Adipose tissue (tissue), 3 donors: ENCODE results near the gene ANKRD24. TPM values are rescaled to one million over a fixed set of nuclear protein-coding genes. Genes with fewer than 3 reads are reported as not detected.
A peak's percentile ranks its signal among the peaks of the same experiment; 100 is the strongest.
"Not testable (repeated sequence)": the region's sequence is repeated elsewhere in the genome, so short reads cannot be mapped to it uniquely, and the experiment has no call there.

ENCODE experiments used
- H3K27ac ChIP-seq: one replicate; pipeline ENCODE4 v1.5.1; 2013; ENCODE audit warnings: low read depth, low read length
- WGBS, 3 donors: extraction: QIAGEN DNeasy Blood & Tissue Kit; methylation state at CpG; one replicate each; pipeline ENCODE4 v1.1.7; 2013; 5-methylcytosine and 5-hydroxymethylcytosine counted together
- polyA plus RNA-seq, 3 donors: library from polyadenylated mRNA; stranded (reverse); fragments of 200-250 nt; gene quantifications; one replicate each; pipeline ENCODE4 v1.2.3, GENCODE V29; 2013
- donor health status: healthy with polysubstance abuse.
- donor health status: Bipolar disorder and iron deficiency.
- donor health status: healthy.

The ANKRD24 gene
- 1 to 10 TPM; 1.5 to 2.2 (median 1.6) TPM for polyA plus RNA-seq

DNA sequence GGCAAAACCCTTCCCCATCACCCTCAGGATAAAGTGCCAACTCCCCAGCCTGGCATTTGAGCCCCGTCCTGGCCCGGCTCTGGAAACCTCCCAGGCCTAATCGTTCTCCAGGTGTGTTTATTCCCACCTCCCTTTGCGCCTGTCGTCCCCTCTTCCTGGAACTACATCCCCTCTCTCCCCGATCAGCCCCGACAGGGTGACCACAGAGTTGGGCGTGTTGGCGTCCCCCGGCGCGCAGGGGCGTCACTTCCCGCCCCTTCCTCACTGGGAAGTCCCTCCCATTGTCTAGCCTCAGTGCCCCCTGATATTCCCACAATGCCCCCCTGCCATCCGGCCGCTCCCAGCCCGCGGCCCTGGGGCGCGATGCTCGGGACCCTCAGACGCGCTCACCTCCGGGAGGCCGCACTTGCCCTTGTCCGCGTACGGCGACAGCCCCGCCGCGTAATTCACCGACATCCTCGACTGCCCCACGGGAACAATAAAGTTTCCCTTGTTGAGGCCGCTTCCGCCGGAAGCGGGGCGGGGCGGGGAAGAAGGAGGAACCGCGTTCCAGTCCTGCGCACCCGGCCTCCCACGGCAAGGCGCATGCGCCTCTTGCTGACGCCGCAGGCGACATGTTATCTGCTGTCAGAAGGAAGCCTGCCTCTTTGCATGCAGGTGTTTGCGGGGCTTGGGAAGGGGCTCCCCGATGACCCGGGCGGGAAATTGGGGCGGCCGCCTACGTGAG is at the start of gene ANKRD24, which contains the start of gene SIRT6:
Gene ANKRD24 (plus strand): TSS at position 606 of the 727 bp plus-strand sequence. CDS start 3,737 bp downstream, outside the sequence.
Gene SIRT6 (minus strand): TSS at position 480 of the 727 bp plus-strand sequence. CDS start 24 bp downstream, at position 456.
- 0 to 1% (median 0%) methylated on average over 46 to 58 of the region's 58 CpGs for WGBS, 3 donors
- H3K27ac ChIP-seq: peak within 1 kb of the TSS; percentile 63

DNA sequence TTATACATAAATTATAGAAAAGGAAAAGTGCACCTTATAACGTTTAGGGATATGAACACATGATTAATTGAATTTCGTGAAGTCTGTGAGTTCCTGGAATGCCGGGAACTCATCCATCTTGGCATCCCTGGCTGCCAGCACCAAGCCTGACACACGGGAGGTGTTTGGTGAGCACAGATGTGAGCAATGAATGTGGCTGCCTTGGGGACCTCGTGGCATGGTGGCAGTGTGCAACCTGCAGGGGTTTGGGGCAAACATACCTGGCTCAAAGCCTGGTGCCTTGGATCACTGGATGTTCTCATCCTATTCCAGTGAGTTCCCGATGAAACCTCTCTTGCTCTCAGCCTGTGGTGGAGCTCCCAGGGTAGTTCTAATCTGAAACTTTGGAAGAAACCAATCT is 48.1 kb upstream of the ANKRD24 start:
- WGBS, 3 donors: 22 to 38% (median 28%) methylated on average over 6 of the region's 6 CpGs
- H3K27ac ChIP-seq: no peak overlapping the region

DNA sequence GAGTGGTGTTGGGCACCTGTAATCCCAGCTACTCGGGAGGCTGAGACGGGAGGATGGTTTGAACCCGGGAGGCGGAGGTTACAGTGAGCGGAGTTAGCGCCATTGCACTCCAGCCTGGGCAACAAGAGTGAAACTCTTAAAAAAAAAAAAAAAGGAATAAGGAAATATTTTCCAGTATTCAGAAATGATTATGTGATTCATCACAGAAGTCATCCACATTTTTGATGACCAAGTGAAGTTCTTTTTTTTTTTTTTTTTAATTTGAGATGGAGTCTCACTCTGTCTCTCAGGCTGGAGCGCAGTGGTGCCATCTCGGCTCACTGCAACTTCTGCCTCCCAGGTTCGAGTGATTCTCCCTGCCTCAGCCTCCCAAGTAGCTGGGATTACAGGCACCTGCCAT is 47.1 kb upstream of the ANKRD24 start:
- 90 to 93% (median 92%) methylated on average over 9 of the region's 9 CpGs for WGBS, 3 donors
- not testable (repeated sequence) for H3K27ac ChIP-seq

DNA sequence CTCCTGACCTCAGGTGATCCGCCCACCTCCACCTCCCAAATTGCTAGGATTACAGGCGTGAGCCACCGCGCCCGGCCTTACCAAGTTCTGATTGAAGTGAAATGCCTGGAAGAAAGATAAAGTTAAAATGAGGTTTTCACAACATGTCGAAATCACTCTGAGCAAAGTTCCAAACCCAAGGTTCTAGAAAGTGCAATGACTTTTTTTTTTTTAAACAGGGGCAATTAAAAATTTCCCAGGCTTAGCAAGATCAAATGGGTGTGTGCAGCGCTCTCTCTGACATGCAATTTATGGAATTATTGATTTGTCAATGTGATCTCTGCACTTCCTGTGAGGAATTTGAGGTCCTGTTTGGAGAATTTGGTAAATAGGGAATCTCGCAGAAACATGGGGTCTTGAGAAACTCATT is 45.8 kb upstream of the ANKRD24 start:
- WGBS, 3 donors: 86 to 89% (median 86%) methylated on average over 8 of the region's 8 CpGs
- no peak overlapping the region for H3K27ac ChIP-seq

DNA sequence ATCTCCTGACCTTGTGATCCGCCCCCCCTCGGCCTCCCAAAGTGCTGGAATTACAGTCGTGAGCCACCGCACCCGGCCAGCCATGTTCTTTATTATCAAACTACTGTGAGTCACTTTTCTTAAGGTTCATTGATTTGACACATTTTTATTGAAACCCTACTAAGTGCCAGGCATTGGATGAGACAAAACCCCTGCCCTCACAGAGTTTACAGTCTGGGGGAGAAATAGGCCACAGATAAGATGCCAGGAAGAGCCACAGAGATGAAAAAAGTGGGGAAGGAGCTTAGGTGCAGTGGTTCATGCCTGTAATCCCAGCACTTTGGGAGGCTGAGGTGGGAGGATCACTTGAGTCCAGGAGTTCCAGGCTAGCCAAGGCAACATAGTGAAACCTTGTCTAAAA is 44.0 kb upstream of the ANKRD24 start:
- WGBS, 3 donors: 71 to 88% (median 84%) methylated on average over 5 of the region's 5 CpGs
- no peak overlapping the region for H3K27ac ChIP-seq

DNA sequence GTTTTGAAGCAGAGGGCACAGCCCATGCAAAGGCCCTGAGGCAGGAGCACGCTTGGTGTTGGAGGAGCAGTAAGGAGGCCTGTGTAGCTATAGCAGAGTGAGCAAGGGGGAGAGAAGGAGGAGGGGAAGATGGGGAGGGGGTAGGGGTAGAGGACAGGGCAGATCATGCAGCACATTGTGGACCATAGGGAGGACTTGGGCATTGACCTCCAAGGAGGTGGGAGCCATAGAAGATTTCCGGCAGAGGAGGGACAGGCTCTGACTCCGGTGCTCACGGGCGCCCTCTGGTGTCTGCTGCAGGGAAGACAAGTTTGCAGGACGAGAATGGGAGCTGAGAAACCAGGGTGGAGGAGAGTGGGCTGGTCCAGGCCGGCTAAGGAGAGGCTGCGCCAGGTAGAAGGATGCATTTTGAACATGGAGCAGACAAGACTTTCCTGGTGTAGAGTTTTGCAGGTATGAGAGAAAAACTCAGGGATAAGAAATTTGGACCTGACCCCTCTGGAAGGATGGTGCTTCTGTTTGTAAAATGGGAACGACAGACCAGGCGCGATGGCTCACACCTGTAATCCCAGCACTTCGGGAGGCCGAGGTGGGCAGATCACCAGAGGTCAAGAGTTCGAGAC is 42.8 kb upstream of the ANKRD24 start:
- H3K27ac ChIP-seq: no peak overlapping the region
- 31 to 32% (median 32%) methylated on average over 14 of the region's 14 CpGs for WGBS, 3 donors

DNA sequence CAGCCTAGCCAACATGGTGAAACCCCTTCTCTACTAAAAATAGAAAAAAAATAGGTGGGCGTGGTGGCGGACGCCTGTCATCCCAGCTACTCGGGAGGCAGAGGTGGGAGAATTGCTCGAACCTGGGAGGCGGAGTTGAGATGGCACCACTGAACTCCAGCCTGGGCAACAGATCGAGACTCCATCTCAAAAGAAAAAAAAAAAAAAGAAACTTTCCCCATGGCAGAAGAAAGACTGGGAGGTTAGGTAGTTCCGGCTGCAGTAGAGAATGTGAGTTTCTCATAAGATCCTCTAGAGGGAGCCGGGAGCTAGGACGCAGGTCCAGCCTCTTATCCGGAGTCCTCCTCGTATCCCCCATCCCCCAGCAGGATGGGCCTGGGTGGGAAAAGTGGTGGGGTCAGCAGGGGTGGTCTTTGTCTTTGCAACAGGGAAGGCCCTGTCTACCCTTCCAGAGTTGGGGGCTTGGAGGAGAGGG is 42.2 kb upstream of the ANKRD24 start:
- 20 to 23% (median 21%) methylated on average over 12 of the region's 12 CpGs for WGBS, 3 donors
- no peak overlapping the region for H3K27ac ChIP-seq

DNA sequence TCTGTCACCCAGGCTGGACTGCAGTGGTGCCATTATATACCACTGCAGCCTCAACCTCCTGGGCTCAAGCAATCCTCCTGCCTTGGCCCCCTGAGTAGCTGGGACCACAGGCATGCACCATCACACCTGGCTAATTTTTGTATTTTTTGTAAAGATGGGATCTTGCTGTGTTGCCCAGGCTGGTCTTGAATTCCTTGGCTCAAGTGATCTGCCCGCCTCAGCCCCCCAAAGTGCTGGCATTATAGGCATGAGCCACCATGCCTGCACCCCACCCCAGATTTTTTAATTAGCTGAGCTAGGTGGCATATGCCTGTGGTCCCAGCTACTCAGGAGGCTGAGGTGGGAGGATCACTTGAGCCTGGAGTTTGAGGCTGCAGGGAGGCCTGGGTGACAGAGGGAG is 39.6 kb upstream of the ANKRD24 start:
- H3K27ac ChIP-seq: not testable (repeated sequence)
- WGBS, 3 donors: 88 to 100% (median 95%) methylated on average over 1 of the region's 1 CpG

DNA sequence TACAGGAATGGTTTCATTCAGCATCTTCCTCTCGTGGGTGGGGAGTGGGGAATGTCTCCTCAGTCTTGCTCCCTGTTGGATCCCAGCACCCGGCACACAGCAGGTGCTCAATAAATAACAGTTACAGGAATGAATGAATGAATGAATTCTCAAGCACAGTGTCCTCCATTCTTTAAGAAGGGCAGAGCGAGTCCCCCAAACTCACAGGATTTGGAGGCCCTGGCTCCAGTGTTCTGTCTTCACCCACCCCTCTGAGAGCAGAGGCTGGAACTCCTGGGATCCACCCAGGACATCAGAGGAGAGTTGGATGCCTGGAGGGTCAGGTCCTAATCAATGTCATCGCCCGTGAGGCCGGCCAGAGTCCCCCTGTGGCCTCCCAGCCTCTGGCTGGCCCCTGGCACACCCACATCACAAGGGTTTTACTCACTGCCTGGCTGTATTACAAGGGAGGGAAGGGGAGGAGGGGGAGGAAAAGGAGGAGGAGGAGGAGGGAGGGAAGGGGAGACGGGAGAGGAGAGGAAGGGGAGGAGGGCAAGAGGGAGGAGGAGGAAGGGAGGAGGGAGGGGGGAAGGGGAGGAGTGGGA is 37.7 kb upstream of the ANKRD24 start:
- H3K27ac ChIP-seq: no peak overlapping the region
- WGBS, 3 donors: 32 to 42% (median 40%) methylated on average over 7 of the region's 7 CpGs

DNA sequence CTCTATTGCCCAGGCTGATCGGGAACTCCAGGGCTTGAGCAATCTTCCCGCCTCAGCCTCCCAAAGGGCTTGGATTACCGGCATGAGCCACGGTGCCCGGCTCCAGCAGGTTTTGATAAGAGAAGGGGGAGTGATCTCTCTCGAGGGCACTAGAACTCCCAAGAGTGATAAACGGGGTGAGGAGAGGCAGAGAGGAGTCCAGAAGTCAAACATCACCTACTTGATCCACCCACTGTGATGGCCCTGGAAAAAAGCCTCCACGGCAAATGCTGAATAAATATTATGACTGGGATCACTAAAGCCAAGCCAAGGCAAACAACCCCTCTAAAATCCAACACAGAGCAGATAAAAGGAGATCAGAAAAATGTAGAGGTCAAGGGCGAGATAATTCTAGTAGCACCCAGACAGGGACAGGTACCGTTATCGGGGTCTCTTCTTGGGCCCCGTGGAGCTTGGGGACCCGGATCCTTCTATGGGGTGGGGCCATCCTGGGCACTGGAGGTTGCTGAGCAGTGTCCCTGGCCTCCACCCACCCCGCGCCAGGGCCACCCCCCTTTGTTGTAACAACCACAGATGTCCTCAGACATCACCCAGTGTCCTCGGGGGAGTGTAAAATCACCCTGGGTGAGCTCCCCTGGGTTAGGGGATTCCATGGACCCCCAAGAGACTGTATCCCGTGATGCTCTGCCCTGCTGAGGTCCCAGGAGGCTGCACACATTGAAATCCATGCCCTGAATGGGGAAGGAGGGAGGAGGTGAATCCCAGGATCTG is 32.8 kb upstream of the ANKRD24 start:
- 20 to 59% (median 58%) methylated on average over 17 of the region's 17 CpGs for WGBS, 3 donors
- H3K27ac ChIP-seq: no peak overlapping the region

DNA sequence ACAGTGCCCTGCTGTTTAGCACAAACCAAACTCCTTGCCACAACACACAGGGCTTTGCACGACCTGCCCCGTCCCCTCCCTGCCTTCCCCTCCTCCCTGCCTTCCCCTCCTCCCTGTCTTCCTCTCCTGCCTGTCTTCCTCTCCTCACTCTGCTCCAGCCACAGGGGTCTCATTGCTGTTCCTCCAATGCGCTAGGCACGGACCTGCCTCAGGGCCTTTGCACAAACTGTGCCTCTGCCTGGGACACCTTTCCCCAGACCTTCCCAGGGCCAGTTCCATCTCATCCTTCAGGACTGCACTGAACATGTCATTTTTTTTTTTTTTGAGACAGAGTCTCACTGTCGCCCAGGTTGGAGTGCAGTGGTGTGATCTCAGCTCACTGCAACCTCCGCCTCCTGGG is 30.9 kb upstream of the ANKRD24 start:
- H3K27ac ChIP-seq: no peak overlapping the region
- 68 to 90% (median 78%) methylated on average over 6 of the region's 6 CpGs for WGBS, 3 donors

DNA sequence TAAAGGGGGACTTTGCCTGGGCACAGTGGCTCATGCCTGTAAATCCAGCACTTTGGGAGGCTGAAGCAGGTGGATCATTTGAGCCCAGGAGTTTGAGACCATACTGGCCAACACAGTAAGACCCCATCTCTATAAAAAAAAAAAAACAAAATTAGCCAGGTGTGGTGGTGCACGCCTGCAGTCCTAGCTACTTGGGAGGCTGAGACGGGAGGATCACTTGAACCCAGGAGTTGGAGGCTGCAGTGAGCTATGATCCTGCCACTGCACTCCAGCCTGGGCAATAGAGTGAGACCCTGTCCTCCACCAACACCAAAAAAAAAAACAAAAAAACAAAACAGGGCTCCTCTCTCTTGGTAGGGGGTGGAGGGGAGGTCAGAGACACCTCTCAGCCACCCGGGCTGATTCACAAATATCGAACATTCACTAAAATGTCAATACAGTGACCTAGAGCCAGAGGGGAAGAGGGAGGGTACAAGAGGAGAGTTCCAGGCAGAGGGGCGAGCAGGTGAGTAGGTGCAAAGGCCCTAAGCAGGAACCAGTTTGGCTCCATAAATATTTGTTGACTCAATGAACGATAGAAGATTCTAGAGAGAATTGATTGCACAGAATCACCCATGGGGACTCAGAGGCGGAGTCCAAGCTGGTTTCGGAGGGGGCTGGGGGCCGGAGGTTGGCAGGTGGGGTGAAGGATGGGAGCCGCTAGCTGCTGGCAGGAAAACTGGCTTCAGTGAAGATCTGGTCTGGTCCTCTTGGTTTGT is 30.1 kb upstream of the ANKRD24 start:
- WGBS, 3 donors: 71 to 81% (median 80%) methylated on average over 10 of the region's 10 CpGs
- H3K27ac ChIP-seq: no peak overlapping the region

DNA sequence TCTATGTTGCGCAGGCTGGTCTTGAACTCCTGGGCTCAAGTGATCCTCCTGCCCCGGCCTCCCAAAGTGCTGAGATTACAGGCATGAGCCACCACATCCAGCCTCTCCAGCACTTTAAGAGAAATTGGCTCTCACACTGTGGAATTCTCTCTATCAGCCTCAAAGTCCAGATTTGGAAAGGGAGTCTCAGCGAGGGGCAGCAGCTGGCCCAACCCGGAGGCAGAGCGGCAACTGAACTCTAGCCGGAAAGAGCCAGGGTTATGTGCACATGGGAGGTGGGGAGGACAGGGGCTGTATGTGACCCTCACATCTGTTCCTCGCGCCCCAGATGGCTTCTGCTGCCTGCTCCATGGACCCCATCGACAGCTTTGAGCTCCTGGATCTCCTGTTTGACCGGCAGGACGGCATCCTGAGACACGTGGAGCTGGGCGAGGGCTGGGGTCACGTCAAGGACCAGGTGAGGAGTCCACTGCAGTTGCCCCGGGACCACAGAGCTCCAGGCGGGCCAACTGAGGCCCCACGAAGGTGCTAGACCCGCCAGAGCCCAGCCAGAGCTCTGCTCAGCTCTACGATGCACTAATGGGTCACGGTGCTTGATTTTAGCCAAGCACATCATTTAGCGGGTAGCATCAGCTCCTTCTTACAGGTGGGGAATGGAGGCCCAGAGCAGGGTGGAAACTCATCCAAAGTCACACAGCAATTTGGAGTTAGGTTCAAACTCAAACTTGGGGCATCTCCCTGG is 27.7 kb upstream of the ANKRD24 start:
- WGBS, 3 donors: 77 to 80% (median 79%) methylated on average over 21 of the region's 21 CpGs
- H3K27ac ChIP-seq: no peak overlapping the region

DNA sequence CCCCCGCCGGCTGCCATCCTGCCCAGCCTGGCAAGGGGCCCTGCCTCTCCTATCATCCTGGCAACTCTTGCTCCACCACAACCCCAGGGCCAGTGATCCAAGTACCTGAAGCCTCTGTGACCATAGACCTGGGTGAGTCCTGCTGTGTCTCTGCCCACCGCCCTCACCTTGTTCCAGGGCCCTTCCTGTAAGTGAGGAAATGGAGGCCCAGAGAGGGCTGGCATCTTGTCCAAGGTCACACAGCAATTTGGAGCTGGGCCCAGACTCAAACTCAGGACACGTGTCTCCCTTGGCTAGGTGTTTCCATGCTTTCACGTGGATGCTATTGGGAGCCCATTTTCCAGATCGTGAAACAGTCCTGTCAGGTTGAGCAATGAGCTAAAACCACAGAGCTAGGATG is 25.3 kb upstream of the ANKRD24 start:
- 43 to 70% (median 68%) methylated on average over 6 of the region's 6 CpGs for WGBS, 3 donors
- H3K27ac ChIP-seq: no peak overlapping the region

DNA sequence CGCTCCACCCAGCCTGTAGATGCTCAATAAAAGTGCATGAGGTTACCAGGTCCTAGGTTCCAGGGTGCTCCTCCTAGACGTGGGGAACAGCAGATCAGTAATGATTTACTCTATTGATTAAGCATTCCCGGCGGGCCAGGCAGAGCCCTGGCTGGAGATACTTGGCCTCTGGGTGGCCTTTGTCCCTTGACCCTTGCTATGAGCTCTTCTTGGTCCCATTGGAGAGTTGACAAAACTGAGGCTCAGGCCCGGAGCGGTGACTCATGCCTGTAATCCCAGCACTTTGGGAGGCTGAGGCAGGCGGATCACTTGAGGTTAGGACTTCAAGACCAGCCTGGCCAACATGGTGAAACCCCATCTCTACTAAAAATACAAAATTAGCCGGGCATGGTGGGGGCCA is 24.5 kb upstream of the ANKRD24 start:
- WGBS, 3 donors: 60 to 74% (median 71%) methylated on average over 8 of the region's 8 CpGs
- not testable (repeated sequence) for H3K27ac ChIP-seq

DNA sequence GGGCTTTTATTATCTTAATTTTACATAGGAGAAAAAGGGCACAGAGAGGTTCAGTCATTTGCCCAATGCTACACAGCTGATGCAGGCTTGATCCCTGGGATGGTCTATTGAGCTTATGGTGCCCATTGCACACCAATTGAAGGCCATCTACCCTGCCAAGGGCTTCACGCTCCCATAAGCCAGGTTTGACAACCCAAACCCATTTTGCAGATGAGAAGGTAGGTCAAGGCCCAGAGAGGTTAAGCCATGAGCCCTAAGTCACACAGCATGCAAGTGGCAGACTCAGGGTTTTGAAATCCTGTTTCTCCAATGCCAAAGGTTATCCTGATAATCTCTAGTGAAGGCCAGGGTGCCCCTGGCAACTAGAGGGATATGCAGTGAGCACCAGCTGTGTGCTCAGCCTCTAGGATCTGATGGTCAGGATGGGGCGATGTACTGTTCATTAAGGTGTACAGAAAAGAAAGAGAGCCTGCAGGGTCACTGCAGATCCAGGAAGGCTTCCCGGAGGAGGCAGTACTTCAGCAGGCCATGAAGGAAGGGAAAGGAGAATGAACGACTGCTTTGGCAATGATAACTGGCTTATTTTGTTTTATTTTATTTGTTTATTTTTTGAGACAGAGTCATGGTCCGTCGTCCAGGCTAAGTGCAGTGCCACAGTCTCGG is 20.9 kb upstream of the ANKRD24 start:
- WGBS, 3 donors: 76 to 79% (median 78%) methylated on average over 7 of the region's 7 CpGs
- H3K27ac ChIP-seq: no peak overlapping the region

DNA sequence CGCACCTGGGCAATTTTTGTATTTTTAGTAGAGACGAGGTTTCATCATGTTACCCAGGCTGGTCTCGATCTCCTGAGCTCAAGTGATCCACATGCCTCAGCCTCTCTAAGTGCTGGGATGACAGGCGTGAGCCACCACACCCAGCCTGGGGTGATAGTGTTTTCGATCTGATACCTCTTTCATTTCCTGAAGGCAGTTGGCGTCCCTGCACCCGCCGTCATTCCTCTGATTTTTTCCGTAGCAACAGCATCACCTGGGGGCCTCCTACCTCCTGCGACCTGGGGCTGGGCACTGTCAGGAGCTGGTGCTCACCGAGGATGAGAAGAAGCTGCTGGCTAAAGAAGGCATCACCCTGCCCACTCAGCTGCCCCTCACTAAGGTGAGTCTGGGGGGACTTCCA is 18.2 kb upstream of the ANKRD24 start:
- no peak overlapping the region for H3K27ac ChIP-seq
- 50 to 62% (median 62%) methylated on average over 11 of the region's 11 CpGs for WGBS, 3 donors
